Jurkat, Clone E6-1 (cell line): ENCODE measurements around the gene PAK5.
A peak's percentile ranks its signal among the peaks of the same experiment; 100 is the strongest.

ENCODE experiments used
- DNase-seq: peaks from one replicate; pipeline ENCODE4 v3.0.0-alpha.2; 2011; ENCODE audit warnings: low read depth, low spot score
- H3K4me3 ChIP-seq: 2 replicates; pipeline ENCODE4 v1.5.1; 2011; ENCODE audit warnings: mild to moderate bottlenecking, low read length, control low read depth, moderate library complexity

Gene PAK5

GRCh38 chr20:9597547-9597946 lies 241.3 kb downstream of the PAK5 start:
- DNase-seq, result no peak
- H3K4me3 ChIP-seq, result no peak overlapping the region

GRCh38 chr20:9595763-9596162 lies 243.1 kb downstream of the PAK5 start:
- H3K4me3 ChIP-seq, result no peak overlapping the region
- no peak for DNase-seq

- DNase-seq, result no peak
- no peak overlapping the region for H3K4me3 ChIP-seq
These were observed 244.5 kb downstream of the PAK5 start for GRCh38 chr20:9594284-9594875.

GRCh38 chr20:9592419-9592818 lies 246.5 kb downstream of the PAK5 start:
- no peak overlapping the region for H3K4me3 ChIP-seq

GRCh38 chr20:9591080-9591479 lies 247.8 kb downstream of the PAK5 start:
- DNase-seq, result no peak
- no peak overlapping the region for H3K4me3 ChIP-seq

More at GRCh38 chr20:9592419-9592818, 246.5 kb downstream of the PAK5 start:
- no peak for DNase-seq

- no peak for DNase-seq
- no peak overlapping the region for H3K4me3 ChIP-seq
These were observed 248.7 kb downstream of the PAK5 start for GRCh38 chr20:9590189-9590588.

GRCh38 chr20:9588706-9589105 lies 250.2 kb downstream of the PAK5 start:
- no peak overlapping the region for H3K4me3 ChIP-seq
- DNase-seq, result no peak

GRCh38 chr20:9583151-9583550 lies 255.7 kb downstream of the PAK5 start:
- no peak for DNase-seq
- H3K4me3 ChIP-seq, result no peak overlapping the region

- no peak overlapping the region for H3K4me3 ChIP-seq
- DNase-seq, result no peak
These were observed 256.7 kb downstream of the PAK5 start for GRCh38 chr20:9582137-9582536.

GRCh38 chr20:9581509-9581908 lies 257.4 kb downstream of the PAK5 start:
- DNase-seq, result no peak
- H3K4me3 ChIP-seq, result no peak overlapping the region

- no peak overlapping the region for H3K4me3 ChIP-seq
- DNase-seq, result peak; percentile 1
These were observed 260.3 kb downstream of the PAK5 start for GRCh38 chr20:9578594-9578993.

GRCh38 chr20:9577397-9577796 lies 261.5 kb downstream of the PAK5 start:
- DNase-seq, result no peak
- no peak overlapping the region for H3K4me3 ChIP-seq

GRCh38 chr20:9576695-9577094 lies 262.2 kb downstream of the PAK5 start:
- no peak for DNase-seq
- no peak overlapping the region for H3K4me3 ChIP-seq

GRCh38 chr20:9575836-9576235 lies 263.0 kb downstream of the PAK5 start:
- H3K4me3 ChIP-seq, result no peak overlapping the region
- DNase-seq, result no peak

- no peak overlapping the region for H3K4me3 ChIP-seq
- DNase-seq, result no peak
These were observed 264.1 kb downstream of the PAK5 start for GRCh38 chr20:9574776-9575175.

GRCh38 chr20:9574181-9574580 lies 264.7 kb downstream of the PAK5 start:
- no peak overlapping the region for H3K4me3 ChIP-seq
- DNase-seq, result no peak

GRCh38 chr20:9573335-9574151 lies 265.3 kb downstream of the PAK5 start:
- H3K4me3 ChIP-seq, result no peak overlapping the region
- DNase-seq, result no peak

- H3K4me3 ChIP-seq, result no peak overlapping the region
- DNase-seq, result no peak
These were observed 266.2 kb downstream of the PAK5 start for GRCh38 chr20:9572670-9573069.

GRCh38 chr20:9571783-9572182 lies 267.1 kb downstream of the PAK5 start:
- DNase-seq, result no peak
- H3K4me3 ChIP-seq, result no peak overlapping the region

- no peak overlapping the region for H3K4me3 ChIP-seq
- no peak for DNase-seq
These were observed 268.3 kb downstream of the PAK5 start for GRCh38 chr20:9570612-9571011.

- DNase-seq, result no peak
- no peak overlapping the region for H3K4me3 ChIP-seq
These were observed 271.9 kb downstream of the PAK5 start for GRCh38 chr20:9566977-9567376.
